ENCODE measurements around the gene WDR43.

- TF ChIP-seq CTCF (IDR thresholded peaks at IDR 0.05) (no peak), POLR2A (IDR thresholded peaks at IDR 0.05) (no peak)
These were observed 22.8 kb upstream of the WDR43 start for GRCh38 chr2:28871620-28872019.

All from thyroid gland (tissue), 4 donors.